SK-N-SH treated with all-trans-retinoic acid at 6 μM for 48 hours (cell line): ENCODE data around the gene AATF.

Experiments
- ATAC-seq: fragments of 200-7000 bp; cut with Tn5 transposase; 3 replicates; pipeline ENCODE4 v1.9.1; 2020; ENCODE audit warnings: mild to moderate bottlenecking, moderate library complexity
- ARNTL ChIP-seq: fragments of 450-650 bp; formaldehyde crosslinking; IDR thresholded peaks from 2 replicates; pipeline ENCODE4 v1.5.0; 2020; ENCODE audit warnings: low read depth, mild to moderate bottlenecking, moderate library complexity, borderline replicate concordance
- BACH2 ChIP-seq: fragments of 250-450 bp; sonication (Bioruptor Pico); IDR thresholded peaks from 2 replicates; pipeline ENCODE4 v1.9.0; 2021; ENCODE audit warnings: mild to moderate bottlenecking, borderline replicate concordance
- CSRNP3 ChIP-seq: fragments of 250-450 bp; sonication (Bioruptor Pico); IDR thresholded peaks from 2 replicates; pipeline ENCODE4 v1.5.1; 2021; ENCODE audit warnings: mild to moderate bottlenecking, moderate library complexity
- ESRRG ChIP-seq: fragments of 250-450 bp; sonication (Bioruptor Pico); IDR thresholded peaks from 2 replicates; pipeline ENCODE4 v1.6.1; 2021; ENCODE audit warnings: mild to moderate bottlenecking
- ISL1 ChIP-seq: fragments of 250-450 bp; sonication (Bioruptor Pico); IDR thresholded peaks from 2 replicates; pipeline ENCODE4 v2.1.2; 2022; ENCODE audit warnings: mild to moderate bottlenecking, moderate library complexity
- OSR1 ChIP-seq: fragments of 250-450 bp; sonication (Bioruptor Pico); IDR thresholded peaks from 2 replicates; pipeline ENCODE4 v1.8.0; 2022; ENCODE audit warnings: moderate library complexity, mild to moderate bottlenecking, inconsistent platforms
- PATZ1 ChIP-seq: fragments of 250-450 bp; sonication (Bioruptor Pico); IDR thresholded peaks from 2 replicates; pipeline ENCODE4 v1.8.0; 2020; ENCODE audit warnings: mild to moderate bottlenecking, moderate library complexity, borderline replicate concordance
- POU6F1 ChIP-seq: fragments of 250-450 bp; sonication (Bioruptor Pico); IDR thresholded peaks from 2 replicates; pipeline ENCODE4 v1.8.0; 2021; ENCODE audit warnings: low read depth, mild to moderate bottlenecking, moderate library complexity, borderline replicate concordance
- PPARA ChIP-seq: fragments of 250-450 bp; sonication (Bioruptor Pico); IDR thresholded peaks from 2 replicates; pipeline ENCODE4 v1.5.0; 2020; ENCODE audit warnings: mild to moderate bottlenecking, borderline replicate concordance
- RARB ChIP-seq: fragments of 250-450 bp; sonication (Bioruptor Pico); IDR thresholded peaks from 2 replicates; pipeline ENCODE4 v1.8.0; 2021; ENCODE audit warnings: mild to moderate bottlenecking, moderate library complexity
- SNAI2 ChIP-seq: fragments of 250-450 bp; sonication (Bioruptor Pico); IDR thresholded peaks from 2 replicates; pipeline ENCODE4 v1.5.0; 2020; ENCODE audit warnings: mild to moderate bottlenecking, moderate library complexity
- TOX ChIP-seq: fragments of 250-450 bp; sonication (Bioruptor Pico); IDR thresholded peaks from 2 replicates; pipeline ENCODE4 v1.8.0; 2021; ENCODE audit warnings: mild to moderate bottlenecking, moderate library complexity, borderline replicate concordance
- TSHZ2 ChIP-seq: fragments of 250-450 bp; sonication (Bioruptor Pico); IDR thresholded peaks from 2 replicates; pipeline ENCODE4 v1.5.0; 2020; ENCODE audit warnings: mild to moderate bottlenecking, moderate library complexity
- ZC3H10 ChIP-seq: fragments of 250-450 bp; sonication (Bioruptor Pico); IDR thresholded peaks from 2 replicates; pipeline ENCODE4 v1.5.1; 2021; ENCODE audit warnings: mild to moderate bottlenecking, moderate library complexity
- ZFP3 ChIP-seq: fragments of 250-450 bp; sonication (Bioruptor Pico); IDR thresholded peaks from 2 replicates; pipeline ENCODE4 v1.5.0; 2020; ENCODE audit warnings: mild to moderate bottlenecking, moderate library complexity
- ZFP30 ChIP-seq: fragments of 450-650 bp; formaldehyde crosslinking; IDR thresholded peaks from 2 replicates; pipeline ENCODE4 v1.5.0; 2022; ENCODE audit warnings: mild to moderate bottlenecking, moderate library complexity
- ZNF565 ChIP-seq: fragments of 450-650 bp; formaldehyde crosslinking; conservative IDR thresholded peaks from 2 replicates; pipeline ENCODE4 v1.5.0; 2020; ENCODE audit warnings: low read depth, mild to moderate bottlenecking, moderate library complexity
- ZNF70 ChIP-seq: fragments of 450-650 bp; formaldehyde crosslinking; IDR thresholded peaks from 2 replicates; pipeline ENCODE4 v1.5.0; 2020; ENCODE audit warnings: mild to moderate bottlenecking, moderate library complexity
- ZNF8 ChIP-seq: fragments of 450-650 bp; formaldehyde crosslinking; IDR thresholded peaks from 2 replicates; pipeline ENCODE4 v1.5.0; 2020; ENCODE audit warnings: mild to moderate bottlenecking, moderate library complexity
- TF ChIP-seq, protein P1 (sequence below): fragments of 250-450 bp; sonication (Bioruptor Pico); IDR thresholded peaks from 2 replicates; pipeline ENCODE4 v1.5.1; 2020; ENCODE audit warnings: low read depth, mild to moderate bottlenecking, moderate library complexity

Gene AATF

GRCh38 chr17:36951084-36951789, 2.5 kb downstream of the AATF start:
- TF ChIP-seq POU6F1 (no peak), BACH2 (CRISPR knock-in tag) (no peak), ZNF8 (CRISPR knock-in tag) (no peak), PATZ1 (no peak)
- ATAC-seq = no peak

DNA sequence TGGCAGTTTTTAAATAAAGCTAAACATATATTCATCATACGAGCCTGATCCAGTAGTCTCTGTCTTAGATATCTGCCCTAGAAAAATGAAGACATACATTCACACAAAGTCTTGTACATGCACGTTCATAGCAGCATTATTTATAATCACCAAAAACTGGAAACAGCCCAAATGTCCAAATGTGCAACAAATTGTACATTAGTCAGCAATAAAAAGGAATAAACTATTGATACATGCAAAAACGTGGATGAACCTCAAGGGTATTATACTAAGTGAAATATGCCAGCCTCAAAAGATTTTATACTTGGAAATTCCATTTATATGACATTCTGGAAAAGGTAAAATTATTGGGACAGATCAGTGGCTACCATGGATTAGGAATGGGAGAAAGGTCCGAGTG, 22.8 kb downstream of the AATF start:
- no peak for ATAC-seq
- TF ChIP-seq PATZ1 (no peak), ARNTL (CRISPR knock-in tag) (no peak), PPARA (CRISPR knock-in tag) (no peak), ESRRG (no peak), POU6F1 (no peak), BACH2 (CRISPR knock-in tag) (no peak)

- no peak for TF ChIP-seq BACH2 (CRISPR knock-in tag)
- TF ChIP-seq ZNF70 (CRISPR knock-in tag) = no peak
- no peak for TF ChIP-seq ISL1
- TF ChIP-seq ZC3H10 (CRISPR knock-in tag) = no peak
- no peak for TF ChIP-seq OSR1 (CRISPR knock-in tag)
- no peak for TF ChIP-seq TSHZ2 (CRISPR knock-in tag)
- no peak for TF ChIP-seq ESRRG
- TF ChIP-seq RARB (CRISPR knock-in tag) = no peak
- TF ChIP-seq ARNTL (CRISPR knock-in tag) = no peak
- no peak for TF ChIP-seq TOX (CRISPR knock-in tag)
- no peak; the same call in 1 of the 3 replicates for ATAC-seq
These were observed 23.5 kb downstream of the AATF start for GRCh38 chr17:36972186-36972700.

DNA sequence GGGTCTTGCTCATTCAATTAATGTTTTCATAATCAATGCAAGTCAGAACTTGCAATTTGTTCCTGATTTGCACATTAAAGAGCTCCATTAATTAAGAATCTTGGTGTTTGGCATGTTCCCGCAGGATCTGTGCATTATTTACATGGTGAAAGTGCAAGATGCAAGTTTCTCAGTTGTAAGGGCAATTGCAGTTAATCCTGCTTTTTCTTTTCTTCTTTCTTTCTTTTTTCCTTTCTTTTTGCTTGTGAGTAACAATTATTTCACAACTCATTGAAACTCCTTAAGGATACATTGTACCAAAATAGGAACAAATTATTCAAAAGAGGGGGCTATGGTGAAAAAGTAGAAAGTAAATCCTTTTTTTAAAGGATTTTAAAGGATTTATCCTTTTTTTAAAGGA, 24.2 kb downstream of the AATF start:
- ATAC-seq = no peak
- TF ChIP-seq ZFP3 (no peak), ZNF565 (CRISPR knock-in tag) (no peak), ZFP30 (CRISPR knock-in tag) (no peak), BACH2 (CRISPR knock-in tag) (no peak), OSR1 (CRISPR knock-in tag) (no peak), SNAI2 (CRISPR knock-in tag) (no peak), ESRRG (no peak), POU6F1 (no peak), CSRNP3 (no peak)
- TF ChIP-seq, protein P1, sequence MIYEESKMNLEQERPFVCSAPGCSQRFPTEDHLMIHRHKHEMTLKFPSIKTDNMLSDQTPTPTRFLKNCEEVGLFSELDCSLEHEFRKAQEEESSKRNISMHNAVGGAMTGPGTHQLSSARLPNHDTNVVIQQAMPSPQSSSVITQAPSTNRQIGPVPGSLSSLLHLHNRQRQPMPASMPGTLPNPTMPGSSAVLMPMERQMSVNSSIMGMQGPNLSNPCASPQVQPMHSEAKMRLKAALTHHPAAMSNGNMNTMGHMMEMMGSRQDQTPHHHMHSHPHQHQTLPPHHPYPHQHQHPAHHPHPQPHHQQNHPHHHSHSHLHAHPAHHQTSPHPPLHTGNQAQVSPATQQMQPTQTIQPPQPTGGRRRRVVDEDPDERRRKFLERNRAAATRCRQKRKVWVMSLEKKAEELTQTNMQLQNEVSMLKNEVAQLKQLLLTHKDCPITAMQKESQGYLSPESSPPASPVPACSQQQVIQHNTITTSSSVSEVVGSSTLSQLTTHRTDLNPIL (CRISPR knock-in tag) = no peak
